ENCODE data around the gene DAPK2.

The DAPK2 gene

GRCh38 chr15:63944681-63944955 is 101.7 kb downstream of the DAPK2 start:
- Histone ChIP-seq H3K9ac (ENCODE audit: low read length) (no peak overlapping the region), H3K4me3 (ENCODE audit: low read length) (no peak overlapping the region), H2AFZ (ENCODE audit: low read length) (no peak overlapping the region), H3K9me2 (replicated peaks; ENCODE audit: insufficient read depth, low read length) (no peaks in the 10 kb centered on the region), H4K20me1 (ENCODE audit: insufficient read depth, low read length) (no peaks in the 10 kb centered on the region), H3K27ac (ENCODE audit: low read length) (no peak overlapping the region), H3K27me3 (replicated peaks; ENCODE audit: insufficient read depth, low read length) (no peaks in the 10 kb centered on the region), H3K4me1 (ENCODE audit: low read length) (no peaks in the 10 kb centered on the region), H3K36me3 (replicated peaks; ENCODE audit: insufficient read depth, low read length) (no peaks in the 10 kb centered on the region), H3K79me2 (ENCODE audit: low read length) (no peaks in the 10 kb centered on the region), H3K9me3 (replicated peaks; ENCODE audit: insufficient read depth, low read length) (no peaks in the 10 kb centered on the region), H3K4me2 (ENCODE audit: low read depth, low read length) (no peak overlapping the region), H3F3A (ENCODE audit: insufficient read depth, low read length) (no peaks in the 10 kb centered on the region)
- TF ChIP-seq EZH2 (optimal IDR thresholded peaks at IDR 0.05; ENCODE audit: low read depth, low read length) = no peak
- TF ChIP-seq EZH2phosphoT487 (IDR thresholded peaks at IDR 0.05; ENCODE audit: low read length) = no peak
- TF ChIP-seq CTCF (IDR thresholded peaks at IDR 0.05; ENCODE audit: low read length) = no peak
- no peak for DNase-seq

GRCh38 chr15:63943829-63944680 is 102.2 kb downstream of the DAPK2 start:
- no peak overlapping the region for H3K4me2 ChIP-seq (ENCODE audit: low read depth, low read length)
- DNase-seq = no peak
- no peak overlapping the region for H3K4me3 ChIP-seq (ENCODE audit: low read length)
- H3K27me3 ChIP-seq (replicated peaks; ENCODE audit: insufficient read depth, low read length) = no peaks in the 10 kb centered on the region
- no peak overlapping the region for H2AFZ ChIP-seq (ENCODE audit: low read length)
- no peaks in the 10 kb centered on the region for H3K79me2 ChIP-seq (ENCODE audit: low read length)
- H3K4me1 ChIP-seq (ENCODE audit: low read length) = no peaks in the 10 kb centered on the region
- no peaks in the 10 kb centered on the region for H3K36me3 ChIP-seq (replicated peaks; ENCODE audit: insufficient read depth, low read length)
- TF ChIP-seq CTCF (IDR thresholded peaks at IDR 0.05; ENCODE audit: low read length) (no peak), EZH2 (optimal IDR thresholded peaks at IDR 0.05; ENCODE audit: low read depth, low read length) (no peak), EZH2phosphoT487 (IDR thresholded peaks at IDR 0.05; ENCODE audit: low read length) (no peak)
- H3K9me3 ChIP-seq (replicated peaks; ENCODE audit: insufficient read depth, low read length) = no peaks in the 10 kb centered on the region
- no peak overlapping the region for H3K9ac ChIP-seq (ENCODE audit: low read length)
- H3K27ac ChIP-seq (ENCODE audit: low read length) = no peak overlapping the region
- no peaks in the 10 kb centered on the region for H3K9me2 ChIP-seq (replicated peaks; ENCODE audit: insufficient read depth, low read length)
- H3F3A ChIP-seq (ENCODE audit: insufficient read depth, low read length) = no peaks in the 10 kb centered on the region
- H4K20me1 ChIP-seq (ENCODE audit: insufficient read depth, low read length) = no peaks in the 10 kb centered on the region

DNA sequence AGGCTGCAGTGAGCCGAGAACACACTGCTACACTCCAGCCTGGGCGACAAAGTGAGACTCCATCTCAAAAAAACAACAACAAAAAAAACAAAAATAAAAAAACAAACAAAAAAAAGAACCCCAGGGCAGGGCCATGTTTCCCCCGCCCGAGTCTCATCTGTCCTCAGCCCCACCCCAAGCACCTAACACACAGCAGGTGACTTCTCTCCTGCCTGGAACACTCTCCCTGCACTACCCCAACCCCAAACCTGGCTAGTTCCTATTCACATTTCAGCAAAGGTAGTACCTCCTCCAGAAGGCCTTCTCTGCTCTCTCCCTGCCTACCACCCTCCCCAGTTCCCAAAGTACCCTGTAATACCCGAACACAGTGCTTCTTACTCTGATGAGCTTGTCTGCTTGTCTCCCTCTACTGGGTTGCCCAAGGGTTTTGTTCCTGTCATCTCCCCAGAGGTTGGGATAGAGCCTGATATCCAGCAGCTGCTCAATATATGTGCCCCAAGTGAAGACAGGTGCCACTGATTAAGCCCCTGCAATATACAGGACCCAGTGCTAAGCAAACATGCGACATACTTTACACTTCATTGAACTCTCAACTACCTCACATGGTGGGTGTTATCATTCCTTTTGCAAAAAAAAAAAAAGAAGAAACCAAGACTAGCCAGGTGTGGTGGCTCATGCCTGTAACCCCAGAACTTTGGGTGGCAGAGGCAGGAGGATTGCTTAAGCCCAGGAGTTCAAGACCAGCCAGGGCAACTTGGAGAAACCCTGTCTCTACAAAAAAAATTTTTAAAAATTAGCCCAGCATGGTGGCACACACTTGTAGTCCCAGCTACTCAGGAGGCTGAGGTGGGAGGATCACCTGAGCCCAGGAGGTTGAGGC is 103.6 kb downstream of the DAPK2 start:
- TF ChIP-seq CTCF (IDR thresholded peaks at IDR 0.05; ENCODE audit: low read length) (no peak), EZH2phosphoT487 (IDR thresholded peaks at IDR 0.05; ENCODE audit: low read length) (no peak), EZH2 (optimal IDR thresholded peaks at IDR 0.05; ENCODE audit: low read depth, low read length) (no peak)
- no peak overlapping the region for H3K4me3 ChIP-seq (ENCODE audit: low read length)
- H3K4me2 ChIP-seq (ENCODE audit: low read depth, low read length) = no peak overlapping the region
- no peaks in the 10 kb centered on the region for H3K36me3 ChIP-seq (replicated peaks; ENCODE audit: insufficient read depth, low read length)
- no peak overlapping the region for H3K27ac ChIP-seq (ENCODE audit: low read length)
- no peak overlapping the region for H3K9ac ChIP-seq (ENCODE audit: low read length)
- H2AFZ ChIP-seq (ENCODE audit: low read length) = no peak overlapping the region
- H3K9me3 ChIP-seq (replicated peaks; ENCODE audit: insufficient read depth, low read length) = no peaks in the 10 kb centered on the region
- no peak for DNase-seq
- no peaks in the 10 kb centered on the region for H3F3A ChIP-seq (ENCODE audit: insufficient read depth, low read length)
- H3K79me2 ChIP-seq (ENCODE audit: low read length) = no peaks in the 10 kb centered on the region
- H3K27me3 ChIP-seq (replicated peaks; ENCODE audit: insufficient read depth, low read length) = no peaks in the 10 kb centered on the region
- H4K20me1 ChIP-seq (ENCODE audit: insufficient read depth, low read length) = no peaks in the 10 kb centered on the region
- H3K4me1 ChIP-seq (ENCODE audit: low read length) = no peaks in the 10 kb centered on the region
- no peaks in the 10 kb centered on the region for H3K9me2 ChIP-seq (replicated peaks; ENCODE audit: insufficient read depth, low read length)
